DOHH2 (cell line): ENCODE results near the gene CRYGD.

ENCODE experiments used
- EZH2phosphoT487 ChIP-seq: fragments of 200-600 bp; sonication (generic); IDR thresholded peaks from 2 replicates; pipeline ENCODE4 v1.6.1; 2017; ENCODE audit warnings: borderline replicate concordance, mild to moderate bottlenecking, antibody characterized with exemption, low read length, moderate library complexity, mixed read lengths
- TF ChIP-seq, protein P1 (sequence below): fragments of 200-600 bp; sonication (generic); IDR thresholded peaks from one replicate; pipeline ENCODE4 v1.5.1; 2014; ENCODE audit warnings: antibody characterized with exemption, mild to moderate bottlenecking, low read depth, low read length; ENCODE audit not compliant: poor library complexity, severe bottlenecking

- TF ChIP-seq EZH2phosphoT487 = no peak
- TF ChIP-seq, protein P1, sequence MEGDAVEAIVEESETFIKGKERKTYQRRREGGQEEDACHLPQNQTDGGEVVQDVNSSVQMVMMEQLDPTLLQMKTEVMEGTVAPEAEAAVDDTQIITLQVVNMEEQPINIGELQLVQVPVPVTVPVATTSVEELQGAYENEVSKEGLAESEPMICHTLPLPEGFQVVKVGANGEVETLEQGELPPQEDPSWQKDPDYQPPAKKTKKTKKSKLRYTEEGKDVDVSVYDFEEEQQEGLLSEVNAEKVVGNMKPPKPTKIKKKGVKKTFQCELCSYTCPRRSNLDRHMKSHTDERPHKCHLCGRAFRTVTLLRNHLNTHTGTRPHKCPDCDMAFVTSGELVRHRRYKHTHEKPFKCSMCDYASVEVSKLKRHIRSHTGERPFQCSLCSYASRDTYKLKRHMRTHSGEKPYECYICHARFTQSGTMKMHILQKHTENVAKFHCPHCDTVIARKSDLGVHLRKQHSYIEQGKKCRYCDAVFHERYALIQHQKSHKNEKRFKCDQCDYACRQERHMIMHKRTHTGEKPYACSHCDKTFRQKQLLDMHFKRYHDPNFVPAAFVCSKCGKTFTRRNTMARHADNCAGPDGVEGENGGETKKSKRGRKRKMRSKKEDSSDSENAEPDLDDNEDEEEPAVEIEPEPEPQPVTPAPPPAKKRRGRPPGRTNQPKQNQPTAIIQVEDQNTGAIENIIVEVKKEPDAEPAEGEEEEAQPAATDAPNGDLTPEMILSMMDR = no peak
Observed at GRCh38 chr2:208172125-208172524, 47.8 kb upstream of the CRYGD start.
